ENCODE measurements around the gene ELP4.

- TF ChIP-seq POLR2A (IDR thresholded peaks at IDR 0.05; ENCODE audit: low read depth, low read length) (no peak), SPI1 (IDR thresholded peaks at IDR 0.05; ENCODE audit: low read depth, low read length) (no peak), POLR2AphosphoS5 (IDR thresholded peaks at IDR 0.05; ENCODE audit: low read depth, low read length) (no peak)
Measured at GRCh38 chr11:31619980-31620379, 110.4 kb downstream of the ELP4 start.
